IMR-90 (cell line): ENCODE measurements around the gene SLC29A2. TPM values are rescaled to one million over a fixed set of nuclear protein-coding genes. Genes with fewer than 3 reads are reported as not detected.

Experiments used
- ATAC-seq: fragments of 200-7000 bp; cut with Tn5 transposase; 2 replicates; pipeline ENCODE4 v1.9.1; 2020; ENCODE audit warnings: low read depth, mild to moderate bottlenecking, moderate library complexity
- BruUV-seq: library from RNA; stranded (reverse); fragments of 400-500 nt; replicated peaks from 2 replicates; lab custom pipeline; 2021; lab: Mats Ljungman, UMichigan
- CTCF ChIA-PET: fragments of 300-600 bp; formaldehyde crosslinking; extraction: SDS; loops from one replicate; lab custom pipeline; 2021; ENCODE audit warnings: antibody characterized with exemption; lab: Yijun Ruan, JAX
- POLR2A ChIA-PET: fragments of 300-600 bp; sonication (Branson Sonifier 250); formaldehyde crosslinking; loops from one replicate; lab custom pipeline; 2022; ENCODE audit warnings: antibody characterized with exemption; ENCODE audit not compliant: unreplicated experiment; lab: Charles Lee
- DNase-seq: peaks from one replicate; pipeline ENCODE4 v3.0.0; 2013
- H2AFZ ChIP-seq: replicated peaks from 2 replicates; pipeline ENCODE3; 2013; ENCODE audit warnings: low read length, mild to moderate bottlenecking; ENCODE audit not compliant: poor library complexity
- H2AK5ac ChIP-seq: 2 replicates; pipeline ENCODE4 v1.6.1; 2013; ENCODE audit warnings: low read depth, low read length, inconsistent platforms
- H2AK9ac ChIP-seq: replicated peaks from 2 replicates; pipeline ENCODE3; 2013; ENCODE audit warnings: mild to moderate bottlenecking, low read depth, low read length, moderate library complexity; ENCODE audit not compliant: poor library complexity
- H2BK120ac ChIP-seq: 2 replicates; pipeline ENCODE4 v1.6.1; 2013; ENCODE audit warnings: low read depth, low read length, inconsistent platforms
- H2BK15ac ChIP-seq: 3 replicates; pipeline ENCODE4 v1.6.1; 2013; ENCODE audit warnings: low read depth, low read length, inconsistent platforms
- H2BK20ac ChIP-seq: 2 replicates; pipeline ENCODE4 v1.6.1; 2013; ENCODE audit warnings: low read depth, mild to moderate bottlenecking, inconsistent platforms, low read length, moderate library complexity
- H2BK5ac ChIP-seq: 2 replicates; pipeline ENCODE4 v1.6.1; 2013; ENCODE audit warnings: mild to moderate bottlenecking, low read depth, low read length, inconsistent platforms; ENCODE audit not compliant: poor library complexity, severe bottlenecking
- H3K14ac ChIP-seq: replicated peaks from 2 replicates; pipeline ENCODE4 v1.6.1; 2013; ENCODE audit warnings: low read depth, low read length, inconsistent platforms
- H3K18ac ChIP-seq: 2 replicates; pipeline ENCODE4 v1.6.1; 2013; ENCODE audit warnings: low read depth, low read length, control low read depth
- H3K23ac ChIP-seq: 2 replicates; pipeline ENCODE4 v1.6.1; 2013; ENCODE audit warnings: low read depth, low read length, inconsistent platforms
- H3K27ac ChIP-seq: 2 replicates; pipeline ENCODE4 v1.5.1; 2013; ENCODE audit warnings: mild to moderate bottlenecking, control low read depth, low read length; ENCODE audit not compliant: insufficient read depth
- H3K27me3 ChIP-seq: 2 replicates; pipeline ENCODE4 v1.6.1; 2013; ENCODE audit warnings: low read length; ENCODE audit not compliant: control insufficient read depth, insufficient read depth
- H3K36me3 ChIP-seq: 2 replicates; pipeline ENCODE4 v1.6.1; 2013; ENCODE audit warnings: low read length, mixed read lengths; ENCODE audit not compliant: control insufficient read depth, insufficient read depth
- H3K4ac ChIP-seq: 2 replicates; pipeline ENCODE4 v1.6.1; 2013; ENCODE audit warnings: low read depth, low read length, inconsistent platforms
- H3K4me1 ChIP-seq: 2 replicates; pipeline ENCODE4 v1.6.1; 2013; ENCODE audit warnings: low read length, mixed read lengths; ENCODE audit not compliant: control insufficient read depth, insufficient read depth
- H3K4me2 ChIP-seq: 2 replicates; pipeline ENCODE4 v1.6.1; 2013; ENCODE audit warnings: low read depth, mild to moderate bottlenecking, control low read depth, low read length, moderate library complexity
- H3K4me3 ChIP-seq: 2 replicates; pipeline ENCODE4 v1.5.1; 2013; ENCODE audit warnings: low read depth, mild to moderate bottlenecking, control low read depth, low read length, moderate library complexity; ENCODE audit not compliant: insufficient read depth
- H3K56ac ChIP-seq: 2 replicates; pipeline ENCODE4 v1.6.1; 2013; ENCODE audit warnings: low read length, inconsistent platforms; ENCODE audit not compliant: insufficient read depth; ENCODE audit errors: extremely low read depth
- H3K79me1 ChIP-seq, 2 experiments: 2 replicates each; pipeline ENCODE4 v1.6.1; 2013; ENCODE audit warnings: low read length in 2 of 2, inconsistent platforms in 1 of 2, low read depth in 1 of 2
- H3K9ac ChIP-seq: 2 replicates; pipeline ENCODE4 v1.6.1; 2013; ENCODE audit warnings: low read depth, low read length, control low read depth
- H3K9me1 ChIP-seq: 2 replicates; pipeline ENCODE4 v1.6.1; 2013; ENCODE audit warnings: low read length, inconsistent platforms; ENCODE audit not compliant: insufficient read depth
- H3K9me3 ChIP-seq: 2 replicates; pipeline ENCODE4 v1.6.1; 2013; ENCODE audit warnings: low read length; ENCODE audit not compliant: control insufficient read depth, insufficient read depth
- H4K20me1 ChIP-seq: 2 replicates; pipeline ENCODE4 v1.6.1; 2013; ENCODE audit warnings: low read length, inconsistent platforms; ENCODE audit not compliant: insufficient read depth
- H4K5ac ChIP-seq: 2 replicates; pipeline ENCODE4 v1.6.1; 2013; ENCODE audit warnings: mild to moderate bottlenecking, low read depth, low read length, control low read depth
- H4K8ac ChIP-seq, 2 experiments: 2 replicates each; pipeline ENCODE4 v1.6.1; 2013; ENCODE audit warnings: low read depth in 2 of 2, low read length in 2 of 2, control low read depth in 1 of 2, inconsistent platforms in 1 of 2
- H4K91ac ChIP-seq: 2 replicates; pipeline ENCODE4 v1.6.1; 2013; ENCODE audit warnings: low read depth, low read length, inconsistent platforms; ENCODE audit not compliant: insufficient read depth
- BHLHE40 ChIP-seq: fragments of 150-350 bp; IDR thresholded peaks from 2 replicates; pipeline ENCODE4 v1.6.1; 2016; ENCODE audit warnings: mild to moderate bottlenecking, low read depth, low read length
- CEBPB ChIP-seq: IDR thresholded peaks from 2 replicates; pipeline ENCODE4 v1.6.1; 2012; ENCODE audit warnings: low read depth, low read length, improper control_type of control experiment
- CHD1 ChIP-seq: IDR thresholded peaks from 2 replicates; pipeline ENCODE4 v1.6.1; 2012; ENCODE audit warnings: low read depth, low read length, improper control_type of control experiment
- CTCF ChIP-seq: conservative IDR thresholded peaks from 2 replicates; pipeline ENCODE4 v1.5.1; 2012; ENCODE audit warnings: mild to moderate bottlenecking, low read depth, low read length, improper control_type of control experiment
- FOS ChIP-seq: fragments of 150-350 bp; IDR thresholded peaks from 2 replicates; pipeline ENCODE4 v1.6.1; 2016; ENCODE audit warnings: low read depth, low read length
- MAFK ChIP-seq: IDR thresholded peaks from 2 replicates; pipeline ENCODE4 v1.6.1; 2012; ENCODE audit warnings: low read depth, low read length, improper control_type of control experiment
- MAZ ChIP-seq: IDR thresholded peaks from 2 replicates; pipeline ENCODE4 v1.6.1; 2012; ENCODE audit warnings: low read depth, mild to moderate bottlenecking, low read length, improper control_type of control experiment, moderate library complexity, borderline replicate concordance
- MXI1 ChIP-seq: IDR thresholded peaks from 2 replicates; pipeline ENCODE4 v1.6.1; 2012; ENCODE audit warnings: low read depth, mild to moderate bottlenecking, low read length, moderate library complexity, borderline replicate concordance
- NFE2L2 ChIP-seq: fragments of 150-350 bp; IDR thresholded peaks from 2 replicates; pipeline ENCODE4 v1.6.1; 2016; ENCODE audit warnings: low read depth, mild to moderate bottlenecking, low read length
- POLR2A ChIP-seq: IDR thresholded peaks from 2 replicates; pipeline ENCODE4 v1.6.1; 2012; ENCODE audit warnings: mild to moderate bottlenecking, low read depth, low read length
- RAD21 ChIP-seq: IDR thresholded peaks from 2 replicates; pipeline ENCODE4 v1.6.1; 2012; ENCODE audit warnings: low read length, improper control_type of control experiment
- RCOR1 ChIP-seq: IDR thresholded peaks from 2 replicates; pipeline ENCODE4 v1.6.1; 2012; ENCODE audit warnings: mild to moderate bottlenecking, low read length, improper control_type of control experiment; ENCODE audit not compliant: insufficient replicate concordance
- SMC3 ChIP-seq: fragments of 150-350 bp; IDR thresholded peaks from 2 replicates; pipeline ENCODE4 v1.6.1; 2016; ENCODE audit warnings: low read depth, mild to moderate bottlenecking, antibody characterized with exemption, low read length, moderate library complexity
- WGBS, 2 experiments: methylation state at CpG; one replicate each; pipeline versions ENCODE4 v1.1.5 to v1.1.7; 2013; ENCODE audit warnings: missing lambda C conversion rate in 2 of 2; ENCODE audit not compliant: insufficient read length in 1 of 2; ENCODE audit errors: extremely low coverage in 2 of 2; 5-methylcytosine and 5-hydroxymethylcytosine counted together
- dilution Hi-C: fragments of 300-500 bp; cut with HindIII; formaldehyde crosslinking; loops from one replicate; pipeline ENCODE4 v1.14.3; 2018; ENCODE audit warnings: low sequenced_read_pairs; ENCODE audit not compliant: unreplicated experiment
- in situ Hi-C: fragments of 300-500 bp; cut with MboI; formaldehyde crosslinking; loops from 3 replicates; pipeline ENCODE4 v1.14.3; 2019; ENCODE audit warnings: low sequenced_read_pairs, inconsistent platforms, mixed read lengths
- intact Hi-C: fragments of 100-400 bp; cut with micrococcal nuclease; formaldehyde crosslinking; loops from 2 replicates; pipeline ENCODE4 v1.10.0; 2022
- polyA plus RNA-seq, 3 experiments: library from polyadenylated mRNA; depleted of rRNA; stranded (reverse); fragments of >200 nt; gene quantifications; 2 replicates each; pipeline ENCODE4 v1.2.3, GENCODE V29; 2012; ENCODE audit warnings: low replicate concordance in 1 of 3
- total RNA-seq: library from RNA; depleted of rRNA; stranded (reverse); fragments of >200 nt; gene quantifications from 2 replicates; pipeline ENCODE4 v1.2.3, GENCODE V29; 2012
- TF ChIP-seq, protein P1 (sequence below): fragments of 150-350 bp; IDR thresholded peaks from 2 replicates; pipeline ENCODE4 v1.6.1; 2016; ENCODE audit warnings: low read depth, mild to moderate bottlenecking, low read length, moderate library complexity, borderline replicate concordance

Gene SLC29A2
- total and polyA plus RNA-seq, 2 of the 4 experiments (the other 2 are of a cell fraction): under 0.01 to 1.2 TPM

- dilution Hi-C loops: no loop called here
- H3K36me3 ChIP-seq: peaks cover 40% of the 10 kb centered on the region
- CTCF ChIA-PET: interaction anchor here (0.6 to 2.1 kb wide), 5 partner anchors 9 to 53 kb away, joined by 3 to 17 read pairs (median 4); partner anchors contain the start of gene SLC29A2
- TF ChIP-seq FOS (peak; percentile 98), RAD21 (peak; percentile 29; the same call in 1 of the 2 replicates), MAFK (no peak), NFE2L2 (0 out of 2 replicates have a peak, but pooled peaks have one; percentile 2), CHD1 (no peak; the same call in 1 of the 2 replicates), SMC3 (peak; percentile 4; the same call in 1 of the 2 replicates), CEBPB (peak; percentile 54; the same call in 1 of the 2 replicates), POLR2A (peak; percentile 97), MXI1 (peak; percentile 92), CTCF (peak; percentile 47), RCOR1 (peak; percentile 99), BHLHE40 (peak; percentile 78), MAZ (peak; percentile 79)
- TF ChIP-seq, protein P1, sequence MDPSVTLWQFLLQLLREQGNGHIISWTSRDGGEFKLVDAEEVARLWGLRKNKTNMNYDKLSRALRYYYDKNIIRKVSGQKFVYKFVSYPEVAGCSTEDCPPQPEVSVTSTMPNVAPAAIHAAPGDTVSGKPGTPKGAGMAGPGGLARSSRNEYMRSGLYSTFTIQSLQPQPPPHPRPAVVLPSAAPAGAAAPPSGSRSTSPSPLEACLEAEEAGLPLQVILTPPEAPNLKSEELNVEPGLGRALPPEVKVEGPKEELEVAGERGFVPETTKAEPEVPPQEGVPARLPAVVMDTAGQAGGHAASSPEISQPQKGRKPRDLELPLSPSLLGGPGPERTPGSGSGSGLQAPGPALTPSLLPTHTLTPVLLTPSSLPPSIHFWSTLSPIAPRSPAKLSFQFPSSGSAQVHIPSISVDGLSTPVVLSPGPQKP: no peak
Measured at GRCh38 chr11:66336234-66337102, 35.1 kb downstream of the SLC29A2 start, which contains the start of gene RIN1. TSS of gene RIN1 (minus strand) at chr11:66336434. CDS start at chr11:66336402, 32 bp downstream.

More at GRCh38 chr11:66336234-66337102, 35.1 kb downstream of the SLC29A2 start, which contains the start of gene RIN1:
- POLR2A ChIA-PET: interaction anchor here (0.6 to 2.2 kb wide), 6 partner anchors 9 to 307 kb away, joined by 3 to 23 read pairs (median 4); partner anchors contain the start of gene CD248
- in situ Hi-C loops (no loop called here), intact Hi-C loops (loop anchor here (1.0 kb wide), 3 partner anchors 24 to 114 kb away; no protein-coding TSS in a partner anchor)
- H3K56ac ChIP-seq: peak within 1 kb of the TSS; percentile 83
- DNase-seq (peak; percentile 99), ATAC-seq (peak; percentile 86)
- H2AK5ac ChIP-seq: peak within 1 kb of the TSS; percentile 90
- peak within 1 kb of the TSS; percentile 89 for H3K27ac ChIP-seq
- peak within 1 kb of the TSS; percentile 60 for H3K4me3 ChIP-seq
- peak within 1 kb of the TSS; percentile 67 for H3K18ac ChIP-seq
- H2AFZ ChIP-seq: peak within 1 kb of the TSS; percentile 83
- peak within 1 kb of the TSS; percentile 54; the same call in 2 of the 3 replicates for H2BK15ac ChIP-seq
- peak within 1 kb of the TSS; percentile 72 for H3K9ac ChIP-seq
- H3K9me3 ChIP-seq: no peaks in the 10 kb centered on the region
- H3K4ac ChIP-seq: peak within 1 kb of the TSS; percentile 97
- peak within 1 kb of the TSS; percentile 91 for H2BK120ac ChIP-seq
- H2AK9ac ChIP-seq: peak within 1 kb of the TSS; percentile 99
- H4K5ac ChIP-seq: peak within 1 kb of the TSS; percentile 69; the same call in 1 of the 2 replicates
- H3K4me1 ChIP-seq: peaks cover 23% of the 10 kb centered on the region
- peak within 1 kb of the TSS; percentile 95 for H3K14ac ChIP-seq
- H4K8ac ChIP-seq: peak within 1 kb of the TSS; percentile 63 to 79; a peak in 3 of 4 replicates
- peaks cover 7 to 45% of the 10 kb centered on the region in 2 experiments; a peak in 3 of 4 replicates for H3K79me1 ChIP-seq
- H2BK20ac ChIP-seq: peak within 1 kb of the TSS; percentile 53
- H2BK5ac ChIP-seq: peak within 1 kb of the TSS; percentile 97
- WGBS, 2 experiments: 0% methylated on average over 11 of the region's 22 CpGs; no CpG with 5 or more reads in 1 of the 2 experiments
- no peaks in the 10 kb centered on the region for H3K9me1 ChIP-seq
- no peaks in the 10 kb centered on the region for H3K27me3 ChIP-seq
- peak within 1 kb of the TSS; percentile 97 for H3K23ac ChIP-seq
- H4K91ac ChIP-seq: peak within 1 kb of the TSS; percentile 90
- peak within 1 kb of the TSS; percentile 92 for H3K4me2 ChIP-seq
- peaks cover 21% of the 10 kb centered on the region for H4K20me1 ChIP-seq
- no TSS peak for BruUV-seq
